ENCODE measurements around the gene NHLRC1.

Gene NHLRC1

DNA sequence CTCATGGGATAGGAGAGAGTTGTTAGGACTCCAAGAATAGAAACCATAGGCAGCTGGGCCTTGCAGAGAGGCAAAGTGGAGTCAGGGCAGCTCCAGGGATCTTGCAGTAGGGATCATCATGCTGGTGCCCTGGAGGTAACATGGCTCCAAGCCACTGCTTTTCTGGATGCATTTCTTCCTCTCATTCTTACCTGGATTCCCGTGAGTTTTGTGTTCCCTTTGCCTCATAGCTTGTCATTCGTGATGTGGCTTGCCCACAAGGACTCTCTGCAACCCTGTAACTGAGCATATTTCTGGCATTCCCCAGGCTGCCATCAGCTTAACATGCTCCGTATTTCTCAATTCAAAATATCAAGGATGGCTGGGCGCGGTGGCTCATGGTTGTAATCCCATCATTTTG, 5.3 kb downstream of the NHLRC1 start:
- Histone ChIP-seq H3K9me3 (ENCODE audit: control insufficient read depth in 5 of 5, low read length in 5 of 5) (peaks cover 0 to 5% (median 0%) of the 10 kb centered on the region in 5 donors), H3K36me3 (ENCODE audit: control insufficient read depth in 5 of 5, insufficient read depth in 5 of 5, low read length in 5 of 5) (no peaks in the 10 kb centered on the region), H3K4me1 (ENCODE audit: control insufficient read depth in 5 of 5, insufficient read depth in 5 of 5, low read length in 5 of 5) (peaks cover 0 to 13% (median 7%) of the 10 kb centered on the region in 5 donors), H3K9ac (ENCODE audit: low read length in 5 of 5) (no peak overlapping the region), H3K27ac (ENCODE audit: low read depth, low read length) (no peak overlapping the region), H3K4me3 (ENCODE audit: low read depth in 1 of 5, low read length in 5 of 5) (no peak overlapping the region), H3K27me3 (ENCODE audit: control insufficient read depth in 5 of 5, insufficient read depth in 4 of 5, low read length in 5 of 5) (no peaks in the 10 kb centered on the region)

GRCh38 chr6:18115356-18115755, 7.1 kb downstream of the NHLRC1 start:
- no peaks in the 10 kb centered on the region for H3K27me3 ChIP-seq (ENCODE audit: control insufficient read depth in 5 of 5, insufficient read depth in 4 of 5, low read length in 5 of 5)
- no peak overlapping the region for H3K27ac ChIP-seq (ENCODE audit: low read depth, low read length)
- no peak overlapping the region for H3K9ac ChIP-seq (ENCODE audit: low read length in 5 of 5)
- no peaks in the 10 kb centered on the region for H3K36me3 ChIP-seq (ENCODE audit: control insufficient read depth in 5 of 5, insufficient read depth in 5 of 5, low read length in 5 of 5)
- no peak overlapping the region for H3K4me3 ChIP-seq (ENCODE audit: low read depth in 1 of 5, low read length in 5 of 5)
- H3K4me1 ChIP-seq (ENCODE audit: control insufficient read depth in 5 of 5, insufficient read depth in 5 of 5, low read length in 5 of 5), result peaks cover 0 to 6% (median 0%) of the 10 kb centered on the region in 5 donors
- H3K9me3 ChIP-seq (ENCODE audit: control insufficient read depth in 5 of 5, low read length in 5 of 5), result peaks cover 0 to 5% (median 0%) of the 10 kb centered on the region in 5 donors

- H3K9ac ChIP-seq (ENCODE audit: low read length in 5 of 5), result no peak overlapping the region
- H3K36me3 ChIP-seq (ENCODE audit: control insufficient read depth in 5 of 5, insufficient read depth in 5 of 5, low read length in 5 of 5), result no peaks in the 10 kb centered on the region
- H3K4me3 ChIP-seq (ENCODE audit: low read depth in 1 of 5, low read length in 5 of 5), result no peak overlapping the region
- H3K4me1 ChIP-seq (ENCODE audit: control insufficient read depth in 5 of 5, insufficient read depth in 5 of 5, low read length in 5 of 5), result no peaks in the 10 kb centered on the region
- H3K9me3 ChIP-seq (ENCODE audit: control insufficient read depth in 5 of 5, low read length in 5 of 5), result peaks cover 0 to 8% (median 6%) of the 10 kb centered on the region in 5 donors
- H3K27me3 ChIP-seq (ENCODE audit: control insufficient read depth in 5 of 5, insufficient read depth in 4 of 5, low read length in 5 of 5), result no peaks in the 10 kb centered on the region
- H3K27ac ChIP-seq (ENCODE audit: low read depth, low read length), result no peak overlapping the region
Observed at GRCh38 chr6:18110162-18110561, 12.3 kb downstream of the NHLRC1 start.

- H3K27me3 ChIP-seq (ENCODE audit: control insufficient read depth in 5 of 5, insufficient read depth in 4 of 5, low read length in 5 of 5), result no peaks in the 10 kb centered on the region
- no peak overlapping the region for H3K27ac ChIP-seq (ENCODE audit: low read depth, low read length)
- H3K36me3 ChIP-seq (ENCODE audit: control insufficient read depth in 5 of 5, insufficient read depth in 5 of 5, low read length in 5 of 5), result no peaks in the 10 kb centered on the region
- H3K4me1 ChIP-seq (ENCODE audit: control insufficient read depth in 5 of 5, insufficient read depth in 5 of 5, low read length in 5 of 5), result no peaks in the 10 kb centered on the region
- H3K4me3 ChIP-seq (ENCODE audit: low read depth in 1 of 5, low read length in 5 of 5), result no peak overlapping the region
- H3K9me3 ChIP-seq (ENCODE audit: control insufficient read depth in 5 of 5, low read length in 5 of 5), result peaks cover 0 to 8% (median 6%) of the 10 kb centered on the region in 5 donors
- H3K9ac ChIP-seq (ENCODE audit: low read length in 5 of 5), result no peak overlapping the region
Observed at GRCh38 chr6:18107061-18107460, 15.4 kb downstream of the NHLRC1 start.

- Histone ChIP-seq H3K27ac (ENCODE audit: low read depth, low read length) (no peak overlapping the region), H3K4me1 (ENCODE audit: control insufficient read depth in 5 of 5, insufficient read depth in 5 of 5, low read length in 5 of 5) (no peaks in the 10 kb centered on the region), H3K4me3 (ENCODE audit: low read depth in 1 of 5, low read length in 5 of 5) (no peak overlapping the region), H3K36me3 (ENCODE audit: control insufficient read depth in 5 of 5, insufficient read depth in 5 of 5, low read length in 5 of 5) (no peaks in the 10 kb centered on the region), H3K27me3 (ENCODE audit: control insufficient read depth in 5 of 5, insufficient read depth in 4 of 5, low read length in 5 of 5) (no peaks in the 10 kb centered on the region), H3K9ac (ENCODE audit: low read length in 5 of 5) (no peak overlapping the region), H3K9me3 (ENCODE audit: control insufficient read depth in 5 of 5, low read length in 5 of 5) (peaks cover 0 to 8% (median 6%) of the 10 kb centered on the region in 5 donors)
Observed at GRCh38 chr6:18102783-18103509, 19.5 kb downstream of the NHLRC1 start.

DNA sequence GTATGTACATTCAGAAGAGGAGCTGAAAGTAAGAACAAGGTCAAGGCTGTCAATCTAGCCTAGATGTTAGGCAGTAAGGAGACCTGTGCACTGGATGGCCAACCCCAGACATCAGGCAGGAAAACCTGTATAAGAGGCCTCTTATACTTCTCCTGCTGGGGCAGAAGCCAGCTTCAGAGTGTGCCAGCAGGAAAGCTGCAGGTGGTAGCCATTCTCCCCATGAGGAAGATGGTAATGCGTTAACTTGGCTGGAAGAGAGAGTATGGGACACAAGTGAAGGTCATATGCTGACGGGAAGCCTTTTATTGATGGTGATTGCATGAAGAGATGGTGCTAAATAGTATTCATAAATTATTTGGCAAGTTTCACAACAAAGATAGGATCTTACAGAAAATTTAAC, 20.6 kb downstream of the NHLRC1 start:
- Histone ChIP-seq H3K4me1 (ENCODE audit: control insufficient read depth in 5 of 5, insufficient read depth in 5 of 5, low read length in 5 of 5) (no peaks in the 10 kb centered on the region), H3K36me3 (ENCODE audit: control insufficient read depth in 5 of 5, insufficient read depth in 5 of 5, low read length in 5 of 5) (no peaks in the 10 kb centered on the region), H3K9ac (ENCODE audit: low read length in 5 of 5) (no peak overlapping the region), H3K9me3 (ENCODE audit: control insufficient read depth in 5 of 5, low read length in 5 of 5) (no peaks in the 10 kb centered on the region), H3K27ac (ENCODE audit: low read depth, low read length) (no peak overlapping the region), H3K27me3 (ENCODE audit: control insufficient read depth in 5 of 5, insufficient read depth in 4 of 5, low read length in 5 of 5) (no peaks in the 10 kb centered on the region), H3K4me3 (ENCODE audit: low read depth in 1 of 5, low read length in 5 of 5) (no peak overlapping the region)

DNA sequence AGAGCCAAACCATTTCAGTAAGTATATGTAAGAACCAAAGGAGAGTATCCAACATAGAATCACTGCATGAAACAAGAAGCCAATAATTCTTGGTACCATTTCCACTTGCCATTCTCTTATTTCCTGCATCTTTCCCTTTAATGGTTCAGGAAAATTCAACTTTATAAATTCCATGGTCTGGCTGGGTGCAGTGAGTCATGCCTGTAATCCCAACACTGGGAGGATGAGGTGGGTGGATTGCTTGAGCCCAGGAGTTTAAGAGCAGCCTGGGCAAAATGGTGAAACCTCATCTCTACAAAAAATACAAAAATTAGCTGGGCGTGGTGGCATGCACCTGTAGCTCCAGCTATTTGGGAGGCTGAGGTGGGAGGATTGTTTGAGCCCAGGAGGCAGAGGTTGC, 21.2 kb downstream of the NHLRC1 start:
- H3K9me3 ChIP-seq (ENCODE audit: control insufficient read depth in 5 of 5, low read length in 5 of 5), result no peaks in the 10 kb centered on the region
- no peak overlapping the region for H3K4me3 ChIP-seq (ENCODE audit: low read depth in 1 of 5, low read length in 5 of 5)
- no peaks in the 10 kb centered on the region for H3K36me3 ChIP-seq (ENCODE audit: control insufficient read depth in 5 of 5, insufficient read depth in 5 of 5, low read length in 5 of 5)
- no peak overlapping the region for H3K27ac ChIP-seq (ENCODE audit: low read depth, low read length)
- H3K9ac ChIP-seq (ENCODE audit: low read length in 5 of 5), result no peak overlapping the region
- no peaks in the 10 kb centered on the region for H3K27me3 ChIP-seq (ENCODE audit: control insufficient read depth in 5 of 5, insufficient read depth in 4 of 5, low read length in 5 of 5)
- H3K4me1 ChIP-seq (ENCODE audit: control insufficient read depth in 5 of 5, insufficient read depth in 5 of 5, low read length in 5 of 5), result no peaks in the 10 kb centered on the region

DNA sequence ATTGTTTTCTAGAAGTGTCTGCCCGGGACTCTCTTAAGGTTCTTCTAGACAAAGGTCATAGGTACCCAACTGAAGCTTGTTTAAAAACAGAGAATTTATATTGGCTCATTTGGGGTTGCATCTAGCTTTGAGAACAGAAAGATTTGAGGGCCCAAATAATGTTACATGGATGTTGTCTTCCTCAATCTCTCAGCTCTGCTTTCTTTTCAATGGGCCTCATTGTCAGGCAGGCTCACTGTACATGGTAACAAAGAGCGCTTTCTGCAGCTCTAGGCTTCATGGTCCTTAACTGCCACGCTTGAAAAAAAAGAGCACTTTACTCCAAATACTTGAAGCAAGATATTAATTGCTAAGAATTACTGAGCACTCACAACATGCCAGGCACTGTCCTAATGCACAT, 22.2 kb downstream of the NHLRC1 start:
- no peaks in the 10 kb centered on the region for H3K4me1 ChIP-seq (ENCODE audit: control insufficient read depth in 5 of 5, insufficient read depth in 5 of 5, low read length in 5 of 5)
- no peak overlapping the region for H3K4me3 ChIP-seq (ENCODE audit: low read depth in 1 of 5, low read length in 5 of 5)
- H3K9me3 ChIP-seq (ENCODE audit: control insufficient read depth in 5 of 5, low read length in 5 of 5), result no peaks in the 10 kb centered on the region
- H3K9ac ChIP-seq (ENCODE audit: low read length in 5 of 5), result no peak overlapping the region
- H3K27ac ChIP-seq (ENCODE audit: low read depth, low read length), result no peak overlapping the region
- no peaks in the 10 kb centered on the region for H3K36me3 ChIP-seq (ENCODE audit: control insufficient read depth in 5 of 5, insufficient read depth in 5 of 5, low read length in 5 of 5)
- no peaks in the 10 kb centered on the region for H3K27me3 ChIP-seq (ENCODE audit: control insufficient read depth in 5 of 5, insufficient read depth in 4 of 5, low read length in 5 of 5)

GRCh38 chr6:18099511-18099910, 23.0 kb downstream of the NHLRC1 start:
- H3K36me3 ChIP-seq (ENCODE audit: control insufficient read depth in 5 of 5, insufficient read depth in 5 of 5, low read length in 5 of 5), result no peaks in the 10 kb centered on the region
- H3K9ac ChIP-seq (ENCODE audit: low read length in 5 of 5), result no peak overlapping the region
- no peaks in the 10 kb centered on the region for H3K9me3 ChIP-seq (ENCODE audit: control insufficient read depth in 5 of 5, low read length in 5 of 5)
- no peaks in the 10 kb centered on the region for H3K27me3 ChIP-seq (ENCODE audit: control insufficient read depth in 5 of 5, insufficient read depth in 4 of 5, low read length in 5 of 5)
- H3K4me1 ChIP-seq (ENCODE audit: control insufficient read depth in 5 of 5, insufficient read depth in 5 of 5, low read length in 5 of 5), result no peaks in the 10 kb centered on the region
- H3K27ac ChIP-seq (ENCODE audit: low read depth, low read length), result no peak overlapping the region
- no peak overlapping the region for H3K4me3 ChIP-seq (ENCODE audit: low read depth in 1 of 5, low read length in 5 of 5)

- H3K36me3 ChIP-seq (ENCODE audit: control insufficient read depth in 5 of 5, insufficient read depth in 5 of 5, low read length in 5 of 5), result no peaks in the 10 kb centered on the region
- H3K9me3 ChIP-seq (ENCODE audit: control insufficient read depth in 5 of 5, low read length in 5 of 5), result no peaks in the 10 kb centered on the region
- H3K27me3 ChIP-seq (ENCODE audit: control insufficient read depth in 5 of 5, insufficient read depth in 4 of 5, low read length in 5 of 5), result no peaks in the 10 kb centered on the region
- H3K9ac ChIP-seq (ENCODE audit: low read length in 5 of 5), result no peak overlapping the region
- H3K4me3 ChIP-seq (ENCODE audit: low read depth in 1 of 5, low read length in 5 of 5), result no peak overlapping the region
- H3K4me1 ChIP-seq (ENCODE audit: control insufficient read depth in 5 of 5, insufficient read depth in 5 of 5, low read length in 5 of 5), result no peaks in the 10 kb centered on the region
- H3K27ac ChIP-seq (ENCODE audit: low read depth, low read length), result no peak overlapping the region
Observed at GRCh38 chr6:18096423-18096822, 26.1 kb downstream of the NHLRC1 start.

All from subcutaneous abdominal adipose tissue (tissue), 5 donors.